ENCODE results near the gene GMPR. TPM values are rescaled to one million over a fixed set of nuclear protein-coding genes. Genes with fewer than 3 reads are reported as not detected.

The GMPR gene
- total RNA-seq, 1 experiment from 2014 or later = 24.0 TPM

DNA sequence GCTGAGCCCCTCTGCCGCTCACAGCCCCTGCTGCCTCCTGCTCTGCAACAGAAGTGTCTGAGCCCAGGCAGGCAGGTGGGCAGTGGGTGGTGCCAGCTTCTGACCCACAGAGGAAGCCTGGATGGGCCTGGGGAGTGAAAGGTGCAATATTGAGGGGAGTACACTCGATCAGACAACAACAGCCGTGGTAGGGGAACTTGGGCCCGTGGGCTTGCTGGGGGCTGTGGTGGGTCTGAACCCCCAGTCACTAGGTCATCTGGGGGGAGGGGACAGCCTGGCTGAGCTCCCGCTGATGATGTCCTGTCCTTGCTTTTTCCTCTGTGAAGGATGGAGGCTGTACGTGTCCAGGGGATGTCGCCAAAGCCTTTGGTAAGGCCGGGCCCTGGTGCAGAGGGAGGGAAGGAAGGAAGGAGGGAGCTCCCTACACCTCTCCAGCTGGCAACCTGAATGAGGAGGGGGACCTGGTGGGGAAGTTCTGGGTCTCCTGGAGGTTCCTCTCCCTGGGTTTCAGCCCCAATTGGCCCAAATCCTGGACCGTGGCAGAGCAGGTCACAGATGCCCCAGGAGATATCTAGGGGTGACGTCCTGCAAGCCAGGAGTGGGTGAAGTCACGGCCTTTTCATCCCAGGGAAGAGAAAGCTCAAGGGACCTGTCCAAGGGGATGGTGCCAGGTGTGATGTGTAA, 47.2 kb downstream of the GMPR start:
- H3K9ac ChIP-seq (ENCODE audit: low read length) = no peak overlapping the region
- RAD21 ChIA-PET (ENCODE audit: low non-redundant PET in 1 of 2, low total read pairs in 2 of 2, uncharacterized antibody in 2 of 2, unreplicated experiment in 2 of 2) = no interaction called here
- no peaks in the 10 kb centered on the region for H3K9me2 ChIP-seq (ENCODE audit: insufficient read depth)
- no peak for DNase-seq (ENCODE audit: low read depth, low spot score)
- no peaks in the 10 kb centered on the region for H3K9me3 ChIP-seq (ENCODE audit: control insufficient read depth in 1 of 2, insufficient read depth in 1 of 2, low read depth in 1 of 2, low read length in 2 of 2)
- ATAC-seq = peak; percentile 63
- H3K4me3 ChIP-seq (replicated peaks in 1 of 2; ENCODE audit: low read depth in 1 of 2, low read length in 2 of 2) = no peak overlapping the region
- no peaks in the 10 kb centered on the region for H3K36me3 ChIP-seq (ENCODE audit: control insufficient read depth in 1 of 2, insufficient read depth in 2 of 2, low read length in 2 of 2)
- no peak overlapping the region for H2AFZ ChIP-seq (ENCODE audit: low read depth, low read length, poor library complexity, severe bottlenecking)
- POLR2A ChIA-PET = no interaction called here
- H3K27me3 ChIP-seq (ENCODE audit: insufficient read depth, low read length) = no peaks in the 10 kb centered on the region
- no peak overlapping the region for H3K27ac ChIP-seq (ENCODE audit: low read depth, low read length)
- no peaks in the 10 kb centered on the region for H3K4me1 ChIP-seq (ENCODE audit: control insufficient read depth in 1 of 2, insufficient read depth in 2 of 2, low read length in 2 of 2)
- no peak for TF ChIP-seq SRF (IDR thresholded peaks at IDR 0.05; ENCODE audit: low read depth)
- TF ChIP-seq SIN3A (IDR thresholded peaks at IDR 0.05; ENCODE audit: low read depth) = no peak
- TF ChIP-seq YY1 (IDR thresholded peaks at IDR 0.05; ENCODE audit: extremely low read depth, insufficient replicate concordance, low read depth, low read length) = no peak
- no peak for TF ChIP-seq SP1 (IDR thresholded peaks at IDR 0.05; ENCODE audit: low read depth)
- no peak for TF ChIP-seq CBX3 (IDR thresholded peaks at IDR 0.05; ENCODE audit: low read depth)
- no peak for TF ChIP-seq EZH2 (IDR thresholded peaks at IDR 0.05)
- TF ChIP-seq EGR1 (IDR thresholded peaks at IDR 0.05; ENCODE audit: low read depth) = no peak
- TF ChIP-seq, protein P1, sequence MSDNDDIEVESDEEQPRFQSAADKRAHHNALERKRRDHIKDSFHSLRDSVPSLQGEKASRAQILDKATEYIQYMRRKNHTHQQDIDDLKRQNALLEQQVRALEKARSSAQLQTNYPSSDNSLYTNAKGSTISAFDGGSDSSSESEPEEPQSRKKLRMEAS (IDR thresholded peaks at IDR 0.05) = no peak
- TF ChIP-seq, protein P2, sequence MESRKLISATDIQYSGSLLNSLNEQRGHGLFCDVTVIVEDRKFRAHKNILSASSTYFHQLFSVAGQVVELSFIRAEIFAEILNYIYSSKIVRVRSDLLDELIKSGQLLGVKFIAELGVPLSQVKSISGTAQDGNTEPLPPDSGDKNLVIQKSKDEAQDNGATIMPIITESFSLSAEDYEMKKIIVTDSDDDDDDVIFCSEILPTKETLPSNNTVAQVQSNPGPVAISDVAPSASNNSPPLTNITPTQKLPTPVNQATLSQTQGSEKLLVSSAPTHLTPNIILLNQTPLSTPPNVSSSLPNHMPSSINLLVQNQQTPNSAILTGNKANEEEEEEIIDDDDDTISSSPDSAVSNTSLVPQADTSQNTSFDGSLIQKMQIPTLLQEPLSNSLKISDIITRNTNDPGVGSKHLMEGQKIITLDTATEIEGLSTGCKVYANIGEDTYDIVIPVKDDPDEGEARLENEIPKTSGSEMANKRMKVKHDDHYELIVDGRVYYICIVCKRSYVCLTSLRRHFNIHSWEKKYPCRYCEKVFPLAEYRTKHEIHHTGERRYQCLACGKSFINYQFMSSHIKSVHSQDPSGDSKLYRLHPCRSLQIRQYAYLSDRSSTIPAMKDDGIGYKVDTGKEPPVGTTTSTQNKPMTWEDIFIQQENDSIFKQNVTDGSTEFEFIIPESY (IDR thresholded peaks at IDR 0.05; ENCODE audit: extremely low read depth, insufficient replicate concordance, low read length) = no peak
- TF ChIP-seq POLR2A (IDR thresholded peaks at IDR 0.05; ENCODE audit: borderline replicate concordance, extremely low read depth, insufficient read depth, insufficient read length) = no peak
- TF ChIP-seq RAD21 (IDR thresholded peaks at IDR 0.05; ENCODE audit: low read depth) = no peak; the same call in 1 of the 2 replicates
- TF ChIP-seq JUND (IDR thresholded peaks at IDR 0.05) = no peak
- TF ChIP-seq EZH2phosphoT487 (IDR thresholded peaks at IDR 0.05; ENCODE audit: borderline replicate concordance) = no peak
- H4K20me1 ChIP-seq (ENCODE audit: insufficient read depth) = no peaks in the 10 kb centered on the region
- H3K4me2 ChIP-seq (ENCODE audit: low read length) = no peak overlapping the region
- BruUV-seq (replicated peaks) = no TSS peak
- intact Hi-C loops (cut with micrococcal nuclease) = loop anchor here (1.0 to 2.0 kb wide), 2 partner anchors 46 to 801 kb away; no protein-coding TSS in a partner anchor
- CTCF ChIA-PET = interaction anchor here (0.6 to 1.9 kb wide), 7 partner anchors 9 to 801 kb away, joined by 3 to 8 read pairs (median 4); no protein-coding TSS in a partner anchor
- no peaks in the 10 kb centered on the region for H3K79me2 ChIP-seq (ENCODE audit: insufficient read depth, low read length)
